ENCODE results near the gene CENPF. TPM values are rescaled to one million over a fixed set of nuclear protein-coding genes. Genes with fewer than 3 reads are reported as not detected.

Gene CENPF, protein sequence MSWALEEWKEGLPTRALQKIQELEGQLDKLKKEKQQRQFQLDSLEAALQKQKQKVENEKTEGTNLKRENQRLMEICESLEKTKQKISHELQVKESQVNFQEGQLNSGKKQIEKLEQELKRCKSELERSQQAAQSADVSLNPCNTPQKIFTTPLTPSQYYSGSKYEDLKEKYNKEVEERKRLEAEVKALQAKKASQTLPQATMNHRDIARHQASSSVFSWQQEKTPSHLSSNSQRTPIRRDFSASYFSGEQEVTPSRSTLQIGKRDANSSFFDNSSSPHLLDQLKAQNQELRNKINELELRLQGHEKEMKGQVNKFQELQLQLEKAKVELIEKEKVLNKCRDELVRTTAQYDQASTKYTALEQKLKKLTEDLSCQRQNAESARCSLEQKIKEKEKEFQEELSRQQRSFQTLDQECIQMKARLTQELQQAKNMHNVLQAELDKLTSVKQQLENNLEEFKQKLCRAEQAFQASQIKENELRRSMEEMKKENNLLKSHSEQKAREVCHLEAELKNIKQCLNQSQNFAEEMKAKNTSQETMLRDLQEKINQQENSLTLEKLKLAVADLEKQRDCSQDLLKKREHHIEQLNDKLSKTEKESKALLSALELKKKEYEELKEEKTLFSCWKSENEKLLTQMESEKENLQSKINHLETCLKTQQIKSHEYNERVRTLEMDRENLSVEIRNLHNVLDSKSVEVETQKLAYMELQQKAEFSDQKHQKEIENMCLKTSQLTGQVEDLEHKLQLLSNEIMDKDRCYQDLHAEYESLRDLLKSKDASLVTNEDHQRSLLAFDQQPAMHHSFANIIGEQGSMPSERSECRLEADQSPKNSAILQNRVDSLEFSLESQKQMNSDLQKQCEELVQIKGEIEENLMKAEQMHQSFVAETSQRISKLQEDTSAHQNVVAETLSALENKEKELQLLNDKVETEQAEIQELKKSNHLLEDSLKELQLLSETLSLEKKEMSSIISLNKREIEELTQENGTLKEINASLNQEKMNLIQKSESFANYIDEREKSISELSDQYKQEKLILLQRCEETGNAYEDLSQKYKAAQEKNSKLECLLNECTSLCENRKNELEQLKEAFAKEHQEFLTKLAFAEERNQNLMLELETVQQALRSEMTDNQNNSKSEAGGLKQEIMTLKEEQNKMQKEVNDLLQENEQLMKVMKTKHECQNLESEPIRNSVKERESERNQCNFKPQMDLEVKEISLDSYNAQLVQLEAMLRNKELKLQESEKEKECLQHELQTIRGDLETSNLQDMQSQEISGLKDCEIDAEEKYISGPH (N-terminal part only)
- total RNA-seq, result 1 to 10 TPM in 3 of 4 donors, under 1 TPM in 1; 0.88 to 4.1 (median 2.4) TPM

DNA sequence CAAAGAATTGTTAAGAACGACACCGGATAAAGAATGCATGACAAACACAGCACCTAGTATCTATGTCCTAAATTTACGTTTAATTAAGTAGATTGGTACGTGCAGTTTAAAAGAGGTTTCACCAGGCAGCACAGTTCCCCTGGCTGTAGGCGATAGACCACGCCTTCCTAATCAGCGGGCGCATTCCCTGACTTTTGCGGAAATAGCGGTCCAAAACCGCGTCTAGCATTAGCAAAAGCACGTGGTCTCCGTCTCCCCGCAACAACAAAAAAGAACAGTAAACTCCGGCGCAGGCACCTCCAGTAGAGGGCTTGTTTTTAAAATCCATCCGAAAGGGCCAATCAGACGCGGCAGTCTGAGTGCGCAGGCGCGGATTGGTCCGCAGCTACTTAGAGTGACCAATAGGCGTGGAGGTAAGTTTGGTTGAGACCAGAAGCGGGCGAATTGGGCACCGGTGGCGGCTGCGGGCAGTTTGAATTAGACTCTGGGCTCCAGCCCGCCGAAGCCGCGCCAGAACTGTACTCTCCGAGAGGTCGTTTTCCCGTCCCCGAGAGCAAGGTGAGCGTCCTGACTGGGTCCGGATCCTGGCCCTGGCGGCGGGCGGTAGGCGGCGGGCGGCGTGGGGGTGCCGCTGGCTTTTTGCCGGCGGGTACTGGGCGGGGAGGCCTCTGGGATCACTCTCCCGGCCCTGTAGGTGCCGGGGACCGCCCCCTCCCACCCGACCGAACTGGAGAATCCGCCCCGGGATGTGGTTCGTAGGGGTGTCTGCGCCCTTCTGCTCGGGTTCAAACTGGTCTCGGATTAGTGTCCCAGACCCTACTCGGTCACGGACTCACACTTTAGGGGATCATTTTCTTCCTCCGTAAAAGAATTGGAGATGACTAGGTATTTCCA is at the start of gene CENPF:
Gene CENPF (plus strand): TSS at position 432 of the 894 bp plus-strand sequence. CDS start 10,560 bp downstream, outside the sequence.
- TF ChIP-seq, protein P1, sequence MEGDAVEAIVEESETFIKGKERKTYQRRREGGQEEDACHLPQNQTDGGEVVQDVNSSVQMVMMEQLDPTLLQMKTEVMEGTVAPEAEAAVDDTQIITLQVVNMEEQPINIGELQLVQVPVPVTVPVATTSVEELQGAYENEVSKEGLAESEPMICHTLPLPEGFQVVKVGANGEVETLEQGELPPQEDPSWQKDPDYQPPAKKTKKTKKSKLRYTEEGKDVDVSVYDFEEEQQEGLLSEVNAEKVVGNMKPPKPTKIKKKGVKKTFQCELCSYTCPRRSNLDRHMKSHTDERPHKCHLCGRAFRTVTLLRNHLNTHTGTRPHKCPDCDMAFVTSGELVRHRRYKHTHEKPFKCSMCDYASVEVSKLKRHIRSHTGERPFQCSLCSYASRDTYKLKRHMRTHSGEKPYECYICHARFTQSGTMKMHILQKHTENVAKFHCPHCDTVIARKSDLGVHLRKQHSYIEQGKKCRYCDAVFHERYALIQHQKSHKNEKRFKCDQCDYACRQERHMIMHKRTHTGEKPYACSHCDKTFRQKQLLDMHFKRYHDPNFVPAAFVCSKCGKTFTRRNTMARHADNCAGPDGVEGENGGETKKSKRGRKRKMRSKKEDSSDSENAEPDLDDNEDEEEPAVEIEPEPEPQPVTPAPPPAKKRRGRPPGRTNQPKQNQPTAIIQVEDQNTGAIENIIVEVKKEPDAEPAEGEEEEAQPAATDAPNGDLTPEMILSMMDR (IDR thresholded peaks at IDR 0.05), result no peak
- ATAC-seq (ENCODE audit: low FRiP score) (peak; percentile 99), DNase-seq (ENCODE audit: low spot score) (peak; percentile 88)

DNA sequence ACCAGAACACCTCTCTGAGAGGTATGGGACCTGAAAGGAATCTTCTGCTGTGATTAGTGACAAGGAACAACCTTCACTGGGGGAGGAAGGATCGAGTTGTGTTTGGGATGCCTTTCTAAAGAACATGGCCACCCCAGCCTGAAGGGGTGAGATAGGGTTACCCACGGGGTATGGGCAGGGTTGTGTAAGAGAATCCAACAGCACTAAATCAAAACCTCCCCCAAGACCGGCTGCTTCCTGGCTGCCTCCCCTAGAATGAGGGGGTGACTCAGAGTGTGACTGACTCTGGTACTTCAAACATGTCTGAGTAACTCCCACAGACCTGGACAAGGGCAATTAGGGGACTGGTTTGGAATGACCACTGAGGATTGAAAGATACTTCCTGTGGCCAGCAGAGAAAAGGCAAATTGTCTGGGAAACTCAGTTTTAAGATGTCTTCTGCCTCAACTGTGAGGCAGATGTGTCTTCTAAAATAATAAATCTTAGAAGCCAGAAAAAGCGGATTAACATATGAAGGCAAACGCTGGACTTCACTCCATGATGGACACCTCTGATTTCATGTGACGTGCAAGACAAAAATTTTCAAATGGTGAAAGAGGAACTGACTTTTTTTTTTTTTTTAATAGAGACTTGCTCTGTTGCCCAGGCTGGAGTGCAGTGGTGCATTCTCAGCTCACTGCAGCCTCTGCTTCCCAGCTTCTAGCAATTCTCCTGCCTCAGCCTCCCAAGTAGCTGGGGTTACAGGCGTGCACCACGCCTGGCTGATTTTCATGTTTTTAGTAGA is 44.9 kb upstream of the CENPF start:
- peak; percentile 84 for ATAC-seq (ENCODE audit: low FRiP score)
- TF ChIP-seq, protein P1 (IDR thresholded peaks at IDR 0.05), result no peak
- no peak for DNase-seq (ENCODE audit: low spot score)

DNA sequence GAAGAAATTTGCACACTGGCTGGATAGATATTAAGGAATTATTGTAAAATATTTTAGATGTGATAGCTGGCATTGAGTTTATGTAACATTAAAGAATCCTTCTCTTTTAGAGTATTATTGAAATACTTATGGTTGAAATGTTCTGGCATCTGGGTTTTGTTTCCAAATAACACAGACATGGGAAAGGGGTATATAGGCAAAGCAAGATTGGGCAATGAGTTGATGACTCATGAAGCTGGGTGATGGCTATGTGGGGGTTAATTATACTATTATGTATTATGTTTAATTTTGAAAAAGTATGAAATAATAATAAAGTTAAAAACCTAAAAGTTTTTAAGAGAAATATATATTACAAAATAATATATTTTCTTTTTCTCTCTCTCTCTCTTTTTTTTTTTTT is 39.1 kb upstream of the CENPF start:
- TF ChIP-seq, protein P1 (IDR thresholded peaks at IDR 0.05), result no peak
- no peak for ATAC-seq (ENCODE audit: low FRiP score)
- no peak for DNase-seq (ENCODE audit: low spot score)

DNA sequence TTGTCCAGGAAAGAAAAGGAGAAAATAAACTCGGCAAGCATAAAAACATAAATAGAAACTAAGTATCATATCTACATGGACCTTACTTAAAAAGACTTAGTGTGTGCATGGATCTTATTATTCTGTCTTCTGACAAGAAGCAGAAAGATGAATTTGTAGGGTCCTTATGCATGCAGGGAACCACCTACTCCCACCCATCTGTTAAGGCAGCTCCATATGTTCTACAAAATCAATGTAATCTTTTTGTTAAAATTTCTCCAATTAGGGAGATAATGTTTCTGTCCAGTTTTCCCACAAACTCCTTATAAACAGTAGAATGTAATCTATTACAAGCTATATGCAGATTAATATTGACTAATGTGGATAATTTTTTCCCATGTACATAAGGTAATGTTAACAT is 37.7 kb upstream of the CENPF start:
- TF ChIP-seq, protein P1 (IDR thresholded peaks at IDR 0.05), result no peak
- ATAC-seq (ENCODE audit: low FRiP score) (no peak), DNase-seq (ENCODE audit: low spot score) (no peak)

DNA sequence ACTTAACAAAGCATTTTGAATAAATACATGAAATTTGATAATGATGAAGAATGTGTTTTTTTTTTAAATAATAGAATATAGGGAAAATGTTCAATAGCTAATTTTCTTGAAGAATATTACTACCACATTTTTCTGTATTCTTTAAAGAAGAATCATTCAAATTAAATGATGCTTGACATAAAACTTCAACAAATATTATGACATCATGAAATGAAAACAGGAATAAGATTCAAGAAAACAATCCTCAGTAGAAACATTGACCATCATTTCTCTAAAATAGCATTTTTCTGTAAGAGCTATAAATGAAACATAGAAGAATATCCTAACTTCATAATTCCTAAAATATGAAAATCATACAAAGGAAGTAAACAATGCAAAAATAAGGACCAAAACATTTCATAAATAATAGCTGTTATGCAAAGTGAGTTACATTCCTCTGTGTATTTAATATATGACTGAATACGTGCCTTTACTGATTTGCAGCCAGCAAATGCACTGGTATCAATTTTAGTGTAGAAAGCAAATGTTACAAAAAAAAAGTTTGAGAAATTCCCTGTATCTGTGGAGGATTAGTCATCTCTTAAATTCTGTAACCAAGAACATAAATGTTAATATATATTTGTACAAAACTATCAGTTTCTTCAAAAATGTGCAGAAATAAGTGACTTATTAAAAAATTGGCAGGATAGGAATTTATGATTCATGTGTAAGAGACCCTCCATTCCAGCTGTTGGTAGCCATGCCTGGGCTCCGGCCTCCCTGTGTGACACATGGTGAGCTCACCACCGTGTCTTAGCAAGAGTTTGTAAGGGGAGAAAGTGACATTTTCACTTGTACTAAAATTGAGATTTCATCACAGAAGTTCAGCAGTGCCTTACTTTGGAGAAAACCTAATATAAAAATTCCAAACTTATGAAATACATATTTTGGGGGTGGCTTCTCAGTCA is 36.6 kb upstream of the CENPF start:
- TF ChIP-seq, protein P1 (IDR thresholded peaks at IDR 0.05), result no peak
- no peak for ATAC-seq (ENCODE audit: low FRiP score)
- DNase-seq (ENCODE audit: low spot score), result no peak

All from omental fat pad (tissue), 4 donors.